D721Med (cell line): ENCODE data around the gene FCSK.

Experiments used
- DNase-seq: peaks from one replicate; pipeline ENCODE4 v3.0.0; 2011; ENCODE audit warnings: low spot score; ENCODE audit not compliant: insufficient read length
- FAIRE-seq: peaks from 2 replicates; lab custom pipeline; 2011; peaks lifted over from hg19 to GRCh38; lab: Jason Lieb, UNC
- TF ChIP-seq, protein P1 (sequence below): IDR thresholded peaks from 2 replicates; pipeline ENCODE4 v1.5.1; 2012; ENCODE audit warnings: mild to moderate bottlenecking, control low read depth; ENCODE audit not compliant: insufficient read depth; ENCODE audit errors: missing control alignments

The FCSK gene

DNA sequence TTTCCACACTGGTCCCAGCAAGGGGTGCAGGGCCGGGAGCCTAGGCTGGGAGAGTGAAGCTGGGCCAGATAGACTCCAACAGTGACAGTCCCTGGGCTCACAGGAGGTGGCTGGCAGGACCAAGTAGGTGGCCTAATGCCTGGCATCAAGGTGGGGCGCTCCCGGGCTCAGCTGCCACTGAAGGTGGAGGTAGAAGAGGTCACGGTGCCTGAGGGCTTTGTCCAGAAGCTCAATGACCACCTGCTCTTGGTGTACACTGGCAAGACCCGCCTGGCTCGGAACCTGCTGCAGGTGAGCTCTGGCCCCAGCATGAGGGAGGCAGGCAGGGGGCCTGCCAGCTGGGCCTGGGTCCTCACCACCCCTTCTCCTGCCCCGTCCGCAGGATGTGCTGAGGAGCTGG is 23.8 kb downstream of the FCSK start:
- TF ChIP-seq, protein P1, sequence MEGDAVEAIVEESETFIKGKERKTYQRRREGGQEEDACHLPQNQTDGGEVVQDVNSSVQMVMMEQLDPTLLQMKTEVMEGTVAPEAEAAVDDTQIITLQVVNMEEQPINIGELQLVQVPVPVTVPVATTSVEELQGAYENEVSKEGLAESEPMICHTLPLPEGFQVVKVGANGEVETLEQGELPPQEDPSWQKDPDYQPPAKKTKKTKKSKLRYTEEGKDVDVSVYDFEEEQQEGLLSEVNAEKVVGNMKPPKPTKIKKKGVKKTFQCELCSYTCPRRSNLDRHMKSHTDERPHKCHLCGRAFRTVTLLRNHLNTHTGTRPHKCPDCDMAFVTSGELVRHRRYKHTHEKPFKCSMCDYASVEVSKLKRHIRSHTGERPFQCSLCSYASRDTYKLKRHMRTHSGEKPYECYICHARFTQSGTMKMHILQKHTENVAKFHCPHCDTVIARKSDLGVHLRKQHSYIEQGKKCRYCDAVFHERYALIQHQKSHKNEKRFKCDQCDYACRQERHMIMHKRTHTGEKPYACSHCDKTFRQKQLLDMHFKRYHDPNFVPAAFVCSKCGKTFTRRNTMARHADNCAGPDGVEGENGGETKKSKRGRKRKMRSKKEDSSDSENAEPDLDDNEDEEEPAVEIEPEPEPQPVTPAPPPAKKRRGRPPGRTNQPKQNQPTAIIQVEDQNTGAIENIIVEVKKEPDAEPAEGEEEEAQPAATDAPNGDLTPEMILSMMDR, result no peak
- no peak for FAIRE-seq

DNA sequence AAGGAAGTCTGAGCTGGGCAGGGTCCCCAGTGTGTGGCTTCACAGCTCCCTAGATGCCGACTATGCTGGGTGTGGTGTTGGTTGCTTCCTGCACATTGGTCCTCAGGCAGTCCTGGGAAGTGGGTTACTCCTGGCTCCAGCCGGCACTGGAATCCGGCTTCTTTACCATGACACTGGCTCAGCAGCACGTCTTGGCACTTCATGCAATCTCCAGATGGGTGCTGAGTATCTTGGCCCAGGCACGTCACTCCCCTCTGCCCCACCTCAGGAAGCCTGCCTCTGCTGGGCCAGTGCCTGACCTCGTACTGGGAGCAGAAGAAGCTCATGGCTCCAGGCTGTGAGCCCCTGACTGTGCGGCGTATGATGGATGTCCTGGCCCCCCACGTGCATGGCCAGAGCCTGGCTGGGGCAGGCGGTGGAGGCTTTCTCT is 24.5 kb downstream of the FCSK start:
- FAIRE-seq (no peak), DNase-seq (no peak)
- TF ChIP-seq, protein P1, result no peak

More for the DNA sequence above, 23.8 kb downstream of the FCSK start:
- no peak for DNase-seq

DNA sequence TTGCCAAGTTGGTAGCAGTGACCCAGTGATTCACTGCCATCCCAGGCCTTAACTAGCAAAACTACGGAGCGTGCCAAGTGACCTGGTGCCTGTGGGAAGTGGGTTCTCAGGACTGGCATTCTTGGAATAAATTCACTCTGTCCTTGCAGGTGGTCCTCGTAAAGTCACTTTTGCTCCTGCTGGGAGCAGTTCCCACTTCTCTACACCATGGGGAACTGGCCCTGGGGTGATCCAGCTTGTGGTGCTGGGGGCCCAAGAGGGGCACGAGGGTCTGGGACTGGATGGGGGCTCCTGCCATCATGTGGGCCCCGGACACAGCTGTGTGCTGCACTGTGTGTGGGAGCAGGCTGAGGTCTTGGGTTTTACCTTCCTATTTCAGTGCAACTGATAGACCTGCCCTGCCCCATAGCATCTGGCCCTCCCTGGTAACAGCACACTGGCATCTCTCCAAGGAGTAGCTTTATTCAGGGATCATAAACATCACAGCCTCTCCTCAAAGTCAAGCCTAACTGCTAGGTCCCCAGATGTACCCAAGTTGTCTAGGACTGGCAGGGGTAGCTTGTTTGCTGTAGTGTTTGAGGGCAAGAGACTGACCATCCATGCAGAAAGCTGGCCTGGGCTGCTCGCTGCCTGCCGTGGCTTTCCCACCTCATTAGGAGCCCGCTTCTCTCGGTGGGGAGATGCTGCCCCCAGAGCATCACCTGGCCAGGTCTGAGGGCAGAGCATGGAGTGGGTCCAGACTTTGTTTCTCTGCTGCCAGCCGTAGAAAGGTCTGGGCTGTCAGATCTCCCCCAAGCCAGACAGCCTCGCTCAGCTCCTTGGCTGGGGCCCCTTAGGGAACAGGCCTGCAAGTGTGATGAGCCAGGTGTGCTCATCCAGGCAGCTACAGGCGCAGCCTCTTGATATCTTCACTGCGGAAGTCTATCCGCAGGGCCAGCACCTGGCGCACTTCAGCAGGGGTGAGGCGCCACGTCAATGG is 26.0 kb downstream of the FCSK start:
- no peak for DNase-seq
- TF ChIP-seq, protein P1, result no peak
- no peak for FAIRE-seq

DNA sequence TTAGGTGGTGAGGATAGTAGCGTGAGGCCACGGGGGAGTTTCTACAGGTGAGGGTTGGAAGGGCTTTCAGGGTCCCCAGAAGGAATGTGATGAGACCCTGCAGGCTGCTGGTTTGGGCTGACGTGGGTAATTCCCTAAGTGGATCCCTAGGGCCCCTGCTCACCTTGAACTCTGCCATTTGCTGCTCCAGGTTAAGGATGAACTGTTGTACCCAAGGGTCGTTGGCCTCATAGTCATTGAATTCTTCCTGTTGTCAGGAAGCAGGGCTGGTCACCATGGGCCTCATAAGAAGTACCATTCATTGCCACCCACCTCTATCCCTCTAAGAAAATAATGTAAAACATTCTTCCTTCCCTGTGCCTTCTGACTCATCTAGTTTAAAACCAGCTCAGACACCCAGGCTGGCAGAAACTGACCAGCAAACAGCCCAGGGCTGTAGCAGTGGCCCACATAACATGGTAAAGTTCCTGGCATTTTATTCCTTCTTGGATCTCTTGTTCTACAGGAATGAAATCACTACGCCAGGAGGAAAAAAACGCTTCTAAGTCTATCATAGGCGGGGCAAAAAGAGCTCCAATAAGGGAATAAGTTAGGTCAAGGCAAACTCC is 27.6 kb downstream of the FCSK start:
- FAIRE-seq (no peak), DNase-seq (no peak)
- TF ChIP-seq, protein P1, result no peak

DNA sequence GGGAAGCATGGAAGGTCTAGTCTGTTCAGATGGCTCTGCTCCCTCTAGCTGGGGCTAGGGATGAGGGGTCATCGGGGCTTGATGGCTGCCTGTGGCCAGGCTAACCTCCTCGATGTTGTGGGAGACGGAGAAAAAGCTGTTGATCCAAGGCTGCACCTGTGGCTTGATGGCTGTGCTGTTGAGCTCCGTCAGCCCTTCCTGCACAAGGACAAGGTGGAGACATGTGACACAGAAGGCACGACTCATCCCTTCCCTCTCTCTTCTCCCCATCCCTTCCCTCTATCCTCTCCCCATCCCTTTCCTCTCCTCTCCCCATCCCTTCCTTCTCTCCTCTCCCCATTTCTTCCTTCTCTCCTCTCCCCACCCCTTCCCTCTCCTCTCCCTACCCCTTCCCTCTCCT is 28.2 kb downstream of the FCSK start:
- DNase-seq (no peak), FAIRE-seq (no peak)
- TF ChIP-seq, protein P1, result no peak

DNA sequence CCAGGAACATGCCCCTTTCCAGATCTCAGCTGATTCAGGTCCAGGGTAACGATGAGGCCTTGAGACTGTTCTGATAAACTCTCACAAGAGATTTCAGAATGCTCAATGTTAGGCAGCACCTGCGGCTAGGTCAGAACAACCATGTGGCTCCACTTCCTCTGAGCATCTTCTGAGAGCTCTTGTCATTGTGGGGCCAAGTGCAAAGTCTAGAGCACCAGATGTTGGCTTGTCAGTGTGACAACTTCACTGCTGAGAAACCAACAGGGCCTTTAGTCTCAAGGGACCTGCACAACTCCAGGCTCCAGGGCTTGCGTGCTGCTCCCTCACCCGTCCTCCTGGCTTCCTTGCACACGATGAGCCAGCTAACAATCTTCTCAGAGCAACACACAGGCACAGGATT is 29.0 kb downstream of the FCSK start:
- FAIRE-seq (no peak), DNase-seq (no peak)
- TF ChIP-seq, protein P1, result no peak
